GM19395 (cell line): ENCODE results near the gene TTC9B.
"Not testable (repeated sequence)": the region's sequence is repeated elsewhere in the genome, so short reads cannot be mapped to it uniquely, and the experiment has no call there.

ENCODE experiments used
- ATAC-seq: cut with Tn5 transposase; IDR thresholded peaks from one replicate; pipeline ENCODE4 v1.9.1; 2021; ENCODE audit warnings: mild to moderate bottlenecking, moderate library complexity; ENCODE audit not compliant: unreplicated experiment

The TTC9B gene

DNA sequence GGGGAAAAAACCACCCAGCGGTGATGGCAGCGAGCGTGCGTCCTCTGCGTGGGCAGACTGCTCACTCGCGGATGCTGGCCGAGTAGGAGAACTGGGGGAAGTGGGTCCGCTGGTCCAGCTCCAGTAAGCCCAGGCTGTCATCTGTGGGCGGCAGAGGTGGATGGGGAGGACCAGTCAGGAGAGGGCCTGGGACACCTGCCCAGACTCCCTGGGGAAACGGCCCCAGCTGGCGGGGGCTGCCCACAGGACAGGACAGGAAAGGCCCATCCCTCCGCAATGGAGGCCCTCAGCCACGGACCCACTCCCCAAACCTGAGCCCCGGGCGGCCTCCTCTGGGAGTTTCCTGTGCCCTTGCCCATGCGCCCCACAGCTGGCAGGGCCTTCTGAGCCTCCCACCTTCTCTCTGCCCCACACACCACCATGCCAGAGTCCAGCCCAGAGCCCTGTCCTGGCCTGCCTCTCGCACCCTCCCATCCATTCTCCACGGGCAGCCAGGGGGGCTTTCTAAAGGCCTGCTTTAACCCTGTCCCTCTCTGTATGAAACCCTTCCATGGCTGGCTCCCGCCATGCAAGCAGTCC is 15.7 kb upstream of the TTC9B start:
- ATAC-seq = no peak

DNA sequence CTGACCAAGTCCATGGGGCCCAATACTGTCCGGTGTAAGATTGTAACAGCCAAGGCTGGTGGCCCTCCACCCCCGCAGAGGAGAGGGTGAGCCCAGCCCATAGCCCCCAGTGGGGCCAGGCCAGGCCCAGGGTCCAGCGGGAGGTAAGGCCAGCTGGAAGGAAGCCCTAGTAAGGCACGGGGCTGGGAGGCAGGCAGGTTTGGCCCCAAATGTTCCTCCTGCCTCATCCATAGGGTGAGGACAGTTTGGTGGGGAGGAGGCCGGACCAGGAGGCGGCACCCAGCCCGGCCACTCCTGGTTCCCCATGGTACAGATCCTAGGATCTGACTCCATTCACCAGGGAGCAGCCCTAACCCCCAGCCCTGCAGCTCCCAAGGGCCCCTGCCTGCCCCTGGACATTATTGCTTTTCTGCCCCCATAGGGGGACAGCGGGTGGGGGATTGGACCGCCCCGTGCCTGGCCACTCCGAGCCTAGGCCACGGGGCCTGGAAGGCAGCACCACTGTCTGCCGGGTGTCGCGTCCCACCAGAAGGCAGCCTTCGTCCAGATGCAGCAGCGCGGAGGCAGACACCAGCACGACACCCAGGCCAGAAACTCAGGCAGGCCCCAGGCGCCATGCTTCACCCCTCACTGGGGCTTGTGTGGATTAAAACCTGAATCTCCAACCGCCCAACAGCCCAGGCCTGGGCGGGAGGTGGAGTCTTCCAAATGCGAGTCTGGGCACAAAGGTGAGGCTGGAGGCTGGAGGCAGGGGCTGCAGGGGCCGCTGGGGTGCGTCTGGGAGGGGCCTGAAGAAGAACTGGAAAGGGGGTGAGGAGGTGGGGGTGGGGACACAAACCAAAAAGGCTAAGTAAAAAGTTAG is 15.0 kb upstream of the TTC9B start:
- no peak for ATAC-seq

DNA sequence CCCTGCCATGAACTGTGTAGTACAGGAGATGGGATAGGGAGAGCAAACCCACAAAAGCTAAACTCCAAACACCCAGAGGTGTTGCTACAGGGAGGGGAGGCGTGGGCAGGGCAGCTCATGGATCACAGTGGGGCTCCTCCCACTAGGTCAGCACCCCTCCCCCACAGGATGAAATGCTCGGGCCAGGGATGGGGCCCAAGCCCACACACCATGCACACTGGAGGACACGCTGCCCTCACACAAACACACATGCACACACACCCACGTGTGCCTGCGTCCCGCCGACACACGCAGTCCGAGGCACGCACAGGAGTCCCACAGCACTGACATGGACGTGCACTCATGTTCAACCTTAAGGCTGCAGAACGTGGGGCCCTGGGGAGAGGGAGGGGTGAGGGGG is 14.3 kb upstream of the TTC9B start:
- no peak for ATAC-seq

DNA sequence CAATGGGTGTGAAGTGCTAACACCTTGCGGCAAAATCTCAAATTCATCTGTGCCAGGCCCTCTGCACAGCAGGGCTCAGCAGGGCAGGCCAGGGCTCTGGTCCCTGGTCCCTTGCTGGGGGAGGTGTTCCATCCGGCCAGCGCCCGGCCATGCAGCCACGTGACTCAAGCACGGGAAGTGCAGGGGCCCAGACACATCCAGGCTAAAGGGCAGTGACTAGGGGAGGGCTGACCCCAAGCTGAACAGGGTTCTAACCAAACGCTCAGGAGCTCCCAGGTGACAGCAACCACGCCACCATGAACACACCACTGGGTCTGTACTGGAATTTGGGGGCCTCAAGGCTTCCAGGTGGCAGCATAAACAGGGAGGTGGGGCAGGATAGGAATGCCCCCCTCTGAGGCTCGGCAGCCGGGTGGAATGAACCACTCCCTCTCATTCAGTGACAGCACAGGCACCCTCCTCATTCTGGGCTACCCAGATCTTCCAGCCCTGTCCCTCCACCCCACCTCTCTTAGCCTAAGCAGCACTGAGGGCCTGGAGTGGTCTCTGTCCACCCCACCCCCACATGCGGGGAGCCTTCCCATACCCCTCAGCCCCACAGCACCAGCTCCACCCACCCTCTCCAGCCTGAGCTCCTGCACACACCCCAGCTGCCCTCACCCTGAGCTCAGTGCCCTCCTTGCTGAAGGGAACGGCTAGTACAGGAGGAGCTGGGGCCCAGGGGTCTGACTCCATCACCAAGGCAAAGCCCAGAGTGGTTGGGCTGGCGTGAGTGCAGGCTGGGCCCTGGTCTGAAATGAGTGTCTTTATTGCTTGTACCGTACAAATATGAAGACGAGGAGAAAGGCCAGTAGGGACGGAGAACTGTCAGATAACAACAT is 13.6 kb upstream of the TTC9B start:
- ATAC-seq = no peak

DNA sequence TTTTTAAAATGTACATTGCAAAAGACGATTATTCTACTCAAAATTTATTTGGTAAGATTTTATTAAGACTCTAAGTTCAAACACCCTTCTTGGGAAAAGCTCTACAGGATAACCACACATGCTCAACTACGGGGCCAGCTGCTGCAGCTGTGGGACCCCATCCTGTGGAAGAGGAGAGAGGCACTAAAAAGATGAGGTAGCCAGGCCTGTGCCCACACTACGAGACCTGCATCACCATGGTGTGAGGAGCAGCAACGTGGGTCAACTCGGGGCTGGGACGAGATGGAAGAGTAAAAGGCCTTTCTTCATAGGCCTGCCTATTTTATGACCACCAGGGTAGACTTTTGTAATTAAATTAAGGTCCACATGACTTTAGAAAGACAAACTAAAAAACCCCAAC is 12.9 kb upstream of the TTC9B start:
- ATAC-seq = no peak

DNA sequence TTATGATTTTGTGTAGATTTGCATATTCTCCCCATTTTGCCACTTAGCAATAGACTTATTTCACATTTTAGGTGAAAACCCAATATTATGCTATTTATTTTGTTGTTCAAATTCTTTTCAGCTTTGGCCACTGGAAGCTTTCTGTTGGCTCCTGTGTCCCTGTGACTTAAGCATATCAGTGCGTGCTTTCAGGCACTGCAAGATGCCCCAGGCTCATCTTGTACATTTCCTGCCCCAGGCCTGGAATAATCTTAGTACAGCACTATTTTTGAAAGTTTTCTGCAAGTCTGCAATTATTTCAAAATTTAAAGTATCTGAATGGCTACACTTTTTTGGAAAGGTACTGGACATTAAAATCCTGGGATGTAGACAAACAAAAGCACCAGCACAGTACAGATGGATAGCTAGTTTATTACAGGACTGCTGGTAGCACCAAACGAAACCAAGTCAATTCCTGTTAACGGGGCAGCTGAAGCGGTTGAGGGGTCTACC is 11.8 kb upstream of the TTC9B start:
- no peak for ATAC-seq

DNA sequence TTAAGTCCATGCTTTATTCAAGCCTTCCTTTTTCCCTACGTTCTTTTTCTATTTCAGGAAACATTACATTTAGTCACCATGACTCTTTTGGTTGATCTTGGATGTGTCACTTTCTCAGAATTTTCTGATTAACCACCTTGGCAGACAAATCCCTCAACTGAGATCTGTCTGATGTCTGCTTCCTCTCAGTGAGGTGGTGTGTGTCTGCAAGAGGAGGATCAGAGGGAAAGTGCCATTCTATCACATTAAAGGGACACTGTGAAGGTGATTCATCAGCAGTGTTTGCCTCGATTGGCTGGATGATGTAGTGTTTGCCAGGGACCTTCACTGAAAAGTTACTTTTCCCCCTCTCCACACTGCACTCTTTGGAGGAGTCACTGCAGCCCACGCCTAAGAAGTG is 11.3 kb upstream of the TTC9B start:
- ATAC-seq = no peak

DNA sequence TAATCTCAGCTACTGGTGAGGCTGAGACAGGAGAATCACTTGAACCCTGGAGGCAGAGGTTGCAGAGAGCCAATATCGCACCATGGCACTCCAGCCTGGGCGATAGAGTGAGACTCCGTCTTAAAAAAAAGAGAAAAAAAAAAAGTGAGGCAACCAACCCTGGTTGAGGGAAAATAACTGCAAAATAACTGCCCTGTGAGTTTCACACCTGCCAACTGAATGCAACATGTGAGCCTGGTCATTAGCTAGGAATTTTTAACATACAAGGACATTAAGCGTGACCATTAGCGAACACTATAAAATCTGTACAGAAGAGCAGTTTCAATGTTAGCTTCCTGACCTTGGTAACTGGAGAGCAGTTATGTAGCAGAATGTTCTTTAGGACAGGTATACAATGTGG is 10.7 kb upstream of the TTC9B start:
- no peak for ATAC-seq

DNA sequence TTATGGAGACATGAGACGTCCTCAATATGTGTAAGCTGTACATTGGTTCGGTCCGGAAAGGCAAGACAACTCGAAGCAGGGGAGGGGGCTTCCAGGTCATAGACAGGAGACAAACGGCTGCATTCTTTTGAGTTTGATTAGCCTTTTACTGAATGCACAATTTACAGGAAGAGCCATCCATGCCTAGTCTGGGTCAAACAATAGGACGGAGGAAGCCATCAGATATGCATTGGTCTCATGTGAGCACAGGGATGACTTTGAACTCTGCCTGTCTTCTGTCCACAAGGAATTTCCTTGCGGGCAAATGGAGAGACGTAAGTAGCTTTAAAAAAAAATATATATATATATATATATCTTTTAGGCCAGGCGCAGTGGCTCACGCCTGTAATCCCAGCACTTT is 10.2 kb upstream of the TTC9B start:
- ATAC-seq = no peak

DNA sequence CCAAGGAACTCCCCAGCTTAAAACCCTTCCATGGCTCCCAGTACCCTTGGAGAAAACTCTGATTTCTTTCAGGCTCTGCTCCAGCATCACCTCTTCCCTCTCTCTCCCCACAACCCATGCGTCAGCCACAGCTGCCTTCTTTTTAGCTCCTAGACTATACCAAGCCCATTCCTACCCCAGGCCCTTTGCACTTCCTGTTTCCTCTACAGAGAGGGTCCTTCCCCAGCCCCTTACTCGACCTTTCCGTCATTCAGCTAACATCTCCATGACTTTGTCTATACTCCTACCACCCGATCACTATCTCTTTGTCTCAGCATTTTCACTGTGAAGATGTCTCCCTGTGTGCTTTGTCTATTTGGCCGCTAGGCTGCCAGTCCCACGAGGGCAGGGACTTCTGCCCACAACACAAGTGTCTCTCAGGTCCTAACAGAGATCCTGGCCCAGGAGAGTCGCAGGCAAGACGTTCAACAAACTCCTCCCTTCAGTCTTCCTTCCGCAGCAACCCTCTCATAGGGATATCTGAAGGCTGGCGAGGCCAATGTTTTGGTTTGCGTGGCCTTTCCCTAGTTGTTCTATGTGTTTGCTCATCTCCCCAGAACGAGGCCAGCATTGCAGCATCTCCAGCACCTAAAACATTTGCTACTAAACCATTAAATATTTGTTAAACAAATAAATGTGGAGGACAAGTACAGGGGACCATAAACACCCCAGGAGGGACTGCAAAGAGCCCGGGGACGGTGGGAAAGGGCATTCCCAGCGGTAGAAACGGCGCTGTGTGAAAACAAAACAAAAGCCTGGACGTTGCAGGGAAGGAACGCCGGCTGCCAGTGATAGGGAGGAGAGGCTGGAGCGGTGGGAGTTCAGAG is 7.5 kb upstream of the TTC9B start:
- no peak for ATAC-seq

DNA sequence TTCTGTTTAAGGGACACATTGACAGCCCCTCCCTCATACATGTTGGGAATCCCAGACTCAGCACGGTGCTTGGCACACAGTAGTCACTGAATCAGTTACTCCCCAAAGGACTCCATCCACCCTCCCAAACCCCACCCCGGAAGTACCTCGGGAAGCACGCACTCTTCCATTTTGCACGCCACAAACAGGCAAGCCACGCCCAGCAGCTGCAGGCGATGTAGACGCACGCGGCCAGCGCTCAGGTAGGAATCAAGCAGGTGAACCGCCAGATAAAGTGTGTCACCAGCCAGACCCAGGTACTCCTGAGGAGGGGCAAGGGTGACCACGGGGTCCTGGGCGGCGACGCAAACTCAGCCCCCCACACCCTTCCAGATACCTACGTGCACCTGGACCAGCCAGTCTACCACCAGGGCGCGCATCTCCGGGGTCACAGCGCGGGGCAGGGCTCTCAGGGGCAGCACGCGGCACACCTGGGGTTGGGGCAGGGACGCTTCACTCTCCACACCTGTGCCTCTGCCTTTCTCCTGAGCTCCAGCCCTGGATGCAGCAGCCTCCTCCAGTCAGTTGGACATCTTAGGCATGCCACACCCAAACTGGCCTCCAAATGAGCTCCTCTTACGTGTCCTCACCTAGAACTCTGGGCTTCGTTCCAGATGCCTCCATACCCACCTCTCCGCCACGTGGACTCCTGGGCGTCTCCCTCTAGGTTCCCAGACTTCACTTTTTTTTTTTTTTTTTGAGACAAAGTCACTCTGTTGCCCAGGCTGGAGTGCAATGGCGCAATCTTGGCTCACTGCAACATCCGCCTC is 6.4 kb upstream of the TTC9B start:
- ATAC-seq = no peak

DNA sequence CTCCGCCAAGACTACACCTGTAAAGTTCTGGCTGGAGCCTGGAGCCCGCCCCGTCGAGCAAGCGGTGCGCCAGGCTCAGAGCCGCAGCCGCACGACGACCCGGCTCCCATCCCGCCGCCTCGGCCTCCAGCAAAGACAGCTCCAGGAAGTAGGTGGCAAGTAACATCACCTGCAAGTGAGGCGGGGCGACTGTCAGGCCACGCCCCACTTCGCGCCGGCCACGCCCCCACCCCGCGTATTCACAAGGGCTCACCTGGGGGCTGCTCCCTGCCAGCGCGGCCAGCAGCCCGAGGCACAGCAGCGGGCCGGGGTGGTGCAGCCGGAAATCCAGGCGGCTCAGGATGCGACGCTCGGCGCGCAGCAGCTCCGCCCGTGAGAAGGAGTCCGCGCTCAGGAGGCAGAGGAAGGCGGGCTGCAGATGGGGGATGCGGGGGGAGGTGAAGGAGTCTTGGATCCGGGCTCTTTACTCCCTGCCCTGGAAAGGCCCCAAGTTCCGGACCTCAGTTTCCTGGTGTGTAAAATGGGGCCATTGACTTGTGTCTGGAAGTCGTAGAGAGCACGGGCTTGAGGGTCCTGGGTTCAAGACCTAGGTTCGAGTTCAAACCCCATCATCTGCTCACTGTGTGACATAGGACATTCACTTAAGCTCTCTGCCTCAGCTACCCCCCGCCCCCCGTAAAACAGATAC is 5.1 kb upstream of the TTC9B start:
- ATAC-seq = no peak

DNA sequence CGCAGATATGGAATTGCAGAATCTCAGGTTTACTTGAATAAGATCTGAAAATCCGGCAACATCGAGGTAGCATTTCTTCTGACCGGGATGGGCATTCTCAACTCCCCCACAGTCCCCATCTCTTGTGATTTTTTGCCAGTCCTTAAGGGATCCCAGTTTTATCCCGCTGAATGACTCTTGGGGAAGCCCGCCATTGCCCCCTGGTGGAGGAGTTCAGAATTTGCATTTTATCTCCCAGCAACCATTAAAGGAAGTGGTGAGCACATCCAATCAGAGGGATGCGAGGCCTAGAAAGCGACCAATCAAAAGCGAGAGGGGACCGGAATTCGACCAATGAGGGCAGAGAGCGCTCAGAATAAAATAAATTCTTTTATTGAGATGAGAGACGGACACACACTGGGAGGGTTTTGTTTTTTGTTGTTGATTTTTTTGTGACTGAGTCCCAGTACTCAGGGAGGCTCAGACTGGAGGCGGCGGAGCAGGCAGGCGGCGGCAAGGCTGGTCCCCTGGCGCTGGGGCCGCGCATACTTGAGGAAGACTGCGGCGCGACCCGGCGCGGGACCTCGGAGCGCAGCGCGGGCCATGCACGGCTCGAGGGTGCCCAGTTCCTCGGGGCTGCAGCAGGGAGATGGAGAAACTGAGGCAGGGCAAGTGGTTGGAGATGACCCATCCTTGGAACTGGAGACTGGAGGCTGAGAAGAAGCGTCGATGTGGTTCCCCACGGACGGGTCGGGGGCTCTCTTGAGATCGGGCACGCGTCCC is 3.9 kb upstream of the TTC9B start:
- no peak for ATAC-seq

DNA sequence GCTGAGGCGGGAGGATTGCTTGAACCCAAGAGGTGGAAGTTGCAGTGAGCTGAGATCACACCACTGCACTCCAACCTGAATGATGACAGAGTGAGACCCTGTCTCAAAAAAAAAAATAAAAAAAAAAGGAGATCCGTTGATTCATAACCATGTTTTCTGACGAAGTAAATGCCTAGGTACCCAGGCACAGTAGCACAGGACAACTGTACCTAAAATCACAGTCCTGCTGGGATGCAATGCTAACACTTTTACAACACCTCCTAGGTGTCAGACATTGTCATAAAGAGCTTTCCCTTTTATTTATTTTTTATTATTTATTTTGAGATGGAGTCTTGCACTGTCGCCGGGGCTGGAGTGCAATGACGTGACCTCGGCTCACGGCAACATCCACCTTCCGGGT is 2.5 kb upstream of the TTC9B start:
- ATAC-seq = no peak

DNA sequence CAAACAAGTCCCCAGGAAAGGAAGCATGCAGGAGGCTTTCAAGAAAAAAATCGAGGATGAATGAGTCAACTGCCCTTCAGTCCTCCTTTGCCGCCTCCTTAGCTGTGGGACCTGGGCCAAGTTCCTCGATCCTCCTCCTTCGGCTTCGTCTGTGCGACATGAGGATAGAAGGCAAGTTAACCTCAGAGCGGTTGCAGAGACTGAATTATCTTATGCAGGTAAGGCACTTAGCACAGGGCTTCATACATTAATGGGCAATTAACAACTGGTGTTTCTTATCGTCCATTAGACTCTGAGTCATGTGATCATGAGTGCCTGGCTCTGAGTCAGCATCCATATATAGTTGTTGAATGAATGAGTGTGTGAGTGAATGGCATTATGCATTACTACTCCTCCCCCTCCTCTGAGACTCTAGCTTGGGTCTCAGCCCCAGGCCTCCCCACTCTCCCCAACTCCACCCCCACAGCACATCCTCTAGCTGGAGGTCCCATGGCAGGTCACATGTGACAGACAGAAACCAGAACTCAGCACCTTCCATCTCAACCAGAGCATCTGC is 1.6 kb upstream of the TTC9B start:
- no peak for ATAC-seq

DNA sequence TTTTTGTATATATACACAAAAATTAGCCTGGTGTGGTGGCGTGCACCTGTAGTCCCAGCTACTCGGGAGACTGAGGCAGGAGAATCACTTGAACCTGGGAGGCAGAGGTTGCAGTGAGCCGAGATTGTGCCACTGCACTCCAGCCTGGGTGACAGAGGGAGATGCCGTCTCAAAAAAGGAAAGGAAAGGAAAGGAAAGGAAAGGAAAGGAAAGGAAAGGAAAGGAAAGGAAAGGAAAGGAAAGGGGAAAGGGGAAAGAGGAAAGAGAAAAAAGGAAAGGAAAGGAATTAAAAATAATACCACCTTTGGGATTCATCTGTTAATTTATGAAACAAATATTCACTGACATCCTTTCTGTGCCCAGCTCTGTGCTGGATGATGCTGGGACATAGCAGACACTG is 845 bp upstream of the TTC9B start:
- not testable (repeated sequence) for ATAC-seq

DNA sequence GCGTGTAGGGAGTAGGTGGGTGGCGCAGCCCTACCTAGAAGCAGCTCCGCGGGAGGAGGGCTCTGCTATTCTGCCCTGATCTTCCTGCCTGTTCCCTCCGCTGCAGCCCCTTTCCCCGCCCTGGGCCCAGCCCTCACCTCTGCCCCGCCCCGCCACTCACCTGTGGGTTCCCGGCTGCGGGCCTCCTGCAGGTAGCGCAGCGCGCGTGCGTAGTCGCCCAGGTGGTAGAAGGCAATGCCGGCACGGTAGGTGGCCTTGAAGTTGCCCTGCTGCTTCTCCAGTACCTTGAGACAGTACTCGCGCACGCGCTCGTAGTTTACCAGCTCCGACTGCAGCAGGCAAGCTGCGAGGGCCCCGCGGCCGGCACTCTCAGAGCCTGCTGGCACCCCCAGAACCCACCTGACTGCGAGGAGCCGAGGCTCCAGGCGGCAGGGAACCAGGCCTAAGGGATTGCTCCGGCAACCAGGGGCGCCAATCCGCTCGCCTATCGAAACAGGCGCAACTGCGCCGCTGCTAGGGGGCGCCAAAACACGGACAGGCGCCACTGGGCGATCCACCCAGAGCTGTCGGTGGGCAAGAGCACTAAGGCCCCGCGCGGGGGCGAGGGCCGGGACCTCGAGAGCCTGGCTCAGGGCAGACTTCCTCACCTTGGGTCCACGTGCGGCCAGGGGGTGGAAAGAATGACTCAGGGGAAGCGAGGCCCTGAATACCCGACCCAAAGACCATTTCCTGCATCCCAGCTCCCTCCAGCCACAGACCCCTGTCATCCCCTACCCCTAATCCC is 965 bp downstream of the TTC9B start:
- no peak for ATAC-seq

DNA sequence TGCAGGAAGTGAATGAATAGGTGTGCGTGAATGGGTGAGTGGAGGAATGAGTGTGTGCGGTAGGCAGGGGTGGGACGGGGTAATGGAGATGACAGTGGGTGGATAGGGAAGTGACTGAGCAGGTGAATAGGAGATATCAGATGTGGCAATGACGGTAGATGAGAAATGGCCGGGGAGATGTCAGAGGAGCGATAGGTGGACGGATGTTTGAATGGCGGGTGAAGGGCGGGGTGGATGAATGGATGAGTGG is 1.5 kb downstream of the TTC9B start:
- no peak for ATAC-seq
